Calu3 (cell line): ENCODE data around the gene ASCL1. TPM values are rescaled to one million over a fixed set of nuclear protein-coding genes. Genes with fewer than 3 reads are reported as not detected.

Experiments
- Bru-seq: library from RNA; stranded (reverse); fragments of 400-500 nt; gene quantifications from one replicate; lab custom pipeline; 2021; lab: Mats Ljungman, UMichigan
- BruChase-seq, 2 experiments: library from RNA; stranded (reverse); fragments of 400-500 nt; gene quantifications; one replicate each; lab custom pipeline; 2021; lab: Mats Ljungman, UMichigan
- BruUV-seq: library from RNA; stranded (reverse); fragments of 400-500 nt; replicated peaks from 2 replicates; lab custom pipeline; 2021; lab: Mats Ljungman, UMichigan
- CTCF ChIA-PET: fragments of 300-600 bp; sonication (Branson Sonifier 250); formaldehyde crosslinking; loops from one replicate; lab custom pipeline; 2022; ENCODE audit warnings: antibody characterized with exemption; lab: Charles Lee
- DNase-seq: peaks from one replicate; pipeline ENCODE4 v3.0.0; 2022
- H3K27ac Mint-ChIP-seq: one replicate; pipeline ENCODE4 v1.8.0; 2022; ENCODE audit warnings: mixed read lengths; ENCODE audit not compliant: unreplicated experiment
- H3K27me3 Mint-ChIP-seq: one replicate; pipeline ENCODE4 v1.8.0; 2022; ENCODE audit warnings: mixed read lengths; ENCODE audit not compliant: unreplicated experiment
- H3K36me3 Mint-ChIP-seq: one replicate; pipeline ENCODE4 v1.8.0; 2022; ENCODE audit warnings: mild to moderate bottlenecking, moderate library complexity, mixed read lengths; ENCODE audit not compliant: insufficient read depth, unreplicated experiment
- H3K4me1 Mint-ChIP-seq: one replicate; pipeline ENCODE4 v1.8.0; 2022; ENCODE audit warnings: mild to moderate bottlenecking, low read depth, mixed read lengths; ENCODE audit not compliant: unreplicated experiment
- H3K4me3 Mint-ChIP-seq: one replicate; pipeline ENCODE4 v1.8.0; 2022; ENCODE audit warnings: mild to moderate bottlenecking, low read depth, moderate library complexity, mixed read lengths; ENCODE audit not compliant: unreplicated experiment
- H3K9me3 Mint-ChIP-seq: one replicate; pipeline ENCODE4 v1.8.0; 2022; ENCODE audit warnings: low read depth, mixed read lengths; ENCODE audit not compliant: unreplicated experiment
- intact Hi-C: fragments of 100-400 bp; cut with micrococcal nuclease; formaldehyde crosslinking; loops from one replicate; pipeline ENCODE4 v1.10.0; 2022; ENCODE audit not compliant: unreplicated experiment
- long read RNA-seq: library from polyadenylated mRNA; stranded (forward); transcript quantifications from one replicate; pipeline ENCODE4 v2.0.0, GENCODE V29; 2022
- total RNA-seq: library from RNA; stranded (reverse); gene quantifications from 2 replicates; pipeline ENCODE4 v1.2.3, GENCODE V29; 2022
- TF ChIP-seq, protein P1 (sequence below): fragments of 200-600 bp; IDR thresholded peaks from one replicate; pipeline ENCODE4 v1.8.0; 2022; ENCODE audit warnings: antibody characterized with exemption; ENCODE audit not compliant: unreplicated experiment

ASCL1 gene
- total RNA-seq (0.15 TPM in 1 of 2 replicates, not detected in the other), Bru-seq, nascent RNA (not detected), BruChase-seq, experiment 1, labeled RNA remaining after a 6-hour chase (not detected), BruChase-seq, experiment 2, labeled RNA remaining after a 2-hour chase (not detected)
- long read RNA-seq: 0 reads

DNA sequence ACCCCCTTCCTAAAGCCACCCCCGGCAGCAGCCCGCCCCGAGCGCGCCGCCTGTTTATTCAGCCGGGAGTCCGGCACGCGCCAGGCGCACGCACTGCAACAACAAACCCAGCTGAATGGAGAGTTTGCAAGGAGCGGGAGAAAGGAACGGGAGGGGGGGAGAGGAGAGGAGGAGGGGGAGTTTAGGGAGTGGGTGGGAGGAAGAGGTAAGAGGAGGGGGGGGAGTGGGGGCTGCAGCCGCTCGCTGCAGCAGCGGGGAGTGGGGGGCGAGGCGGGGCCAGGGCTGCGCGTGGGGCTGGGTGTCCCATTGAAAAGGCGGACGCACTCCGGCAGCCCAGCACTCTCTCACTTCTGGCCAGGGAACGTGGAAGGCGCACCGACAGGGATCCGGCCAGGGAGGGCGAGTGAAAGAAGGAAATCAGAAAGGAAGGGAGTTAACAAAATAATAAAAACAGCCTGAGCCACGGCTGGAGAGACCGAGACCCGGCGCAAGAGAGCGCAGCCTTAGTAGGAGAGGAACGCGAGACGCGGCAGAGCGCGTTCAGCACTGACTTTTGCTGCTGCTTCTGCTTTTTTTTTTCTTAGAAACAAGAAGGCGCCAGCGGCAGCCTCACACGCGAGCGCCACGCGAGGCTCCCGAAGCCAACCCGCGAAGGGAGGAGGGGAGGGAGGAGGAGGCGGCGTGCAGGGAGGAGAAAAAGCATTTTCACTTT is at the start of gene ASCL1:
Gene ASCL1, plus strand, starts transcription at position 336 of the 712 bp plus-strand sequence. CDS start 571 bp downstream, outside the sequence.
- H3K36me3 Mint-ChIP-seq: no peaks in the 10 kb centered on the region
- peak; percentile 13 for DNase-seq
- no TSS peak for BruUV-seq
- H3K4me1 Mint-ChIP-seq: peaks cover 10% of the 10 kb centered on the region
- TF ChIP-seq, protein P1, sequence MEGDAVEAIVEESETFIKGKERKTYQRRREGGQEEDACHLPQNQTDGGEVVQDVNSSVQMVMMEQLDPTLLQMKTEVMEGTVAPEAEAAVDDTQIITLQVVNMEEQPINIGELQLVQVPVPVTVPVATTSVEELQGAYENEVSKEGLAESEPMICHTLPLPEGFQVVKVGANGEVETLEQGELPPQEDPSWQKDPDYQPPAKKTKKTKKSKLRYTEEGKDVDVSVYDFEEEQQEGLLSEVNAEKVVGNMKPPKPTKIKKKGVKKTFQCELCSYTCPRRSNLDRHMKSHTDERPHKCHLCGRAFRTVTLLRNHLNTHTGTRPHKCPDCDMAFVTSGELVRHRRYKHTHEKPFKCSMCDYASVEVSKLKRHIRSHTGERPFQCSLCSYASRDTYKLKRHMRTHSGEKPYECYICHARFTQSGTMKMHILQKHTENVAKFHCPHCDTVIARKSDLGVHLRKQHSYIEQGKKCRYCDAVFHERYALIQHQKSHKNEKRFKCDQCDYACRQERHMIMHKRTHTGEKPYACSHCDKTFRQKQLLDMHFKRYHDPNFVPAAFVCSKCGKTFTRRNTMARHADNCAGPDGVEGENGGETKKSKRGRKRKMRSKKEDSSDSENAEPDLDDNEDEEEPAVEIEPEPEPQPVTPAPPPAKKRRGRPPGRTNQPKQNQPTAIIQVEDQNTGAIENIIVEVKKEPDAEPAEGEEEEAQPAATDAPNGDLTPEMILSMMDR: no peak
- peaks cover 92% of the 10 kb centered on the region for H3K27me3 Mint-ChIP-seq
- H3K9me3 Mint-ChIP-seq: peaks cover 3% of the 10 kb centered on the region
- CTCF ChIA-PET: interaction anchor here (0.6 to 1.5 kb wide), 4 partner anchors 9 to 777 kb away, joined by 3 to 5 read pairs (median 4); no protein-coding TSS in a partner anchor
- H3K27ac Mint-ChIP-seq: no peak within 1 kb of the TSS
- intact Hi-C loops: no loop called here
- H3K4me3 Mint-ChIP-seq: peak within 1 kb of the TSS; percentile 75

DNA sequence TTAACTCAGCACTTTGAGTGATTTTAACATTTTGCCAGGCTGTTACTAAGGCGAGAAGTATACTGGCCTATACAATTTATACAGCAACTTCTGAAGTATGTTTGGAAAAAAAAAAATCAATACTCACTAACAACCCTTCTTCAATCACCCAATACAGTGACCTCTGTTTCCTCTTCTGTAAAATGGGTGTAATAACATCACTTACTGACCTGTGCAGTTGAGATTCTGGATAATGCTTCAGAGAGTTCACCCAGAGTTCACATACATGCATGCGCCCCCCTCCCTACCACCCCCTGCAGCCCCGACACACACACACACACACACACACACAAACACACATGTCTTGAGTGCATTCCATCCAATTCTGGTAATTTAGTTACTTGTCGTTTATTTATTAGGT is 49.6 kb upstream of the ASCL1 start:
- Mint-ChIP-seq H3K4me3 (no peak overlapping the region), H3K4me1 (no peaks in the 10 kb centered on the region), H3K9me3 (no peaks in the 10 kb centered on the region), H3K27me3 (no peaks in the 10 kb centered on the region), H3K36me3 (no peaks in the 10 kb centered on the region), H3K27ac (no peak overlapping the region)
- CTCF ChIA-PET: no interaction called here
- TF ChIP-seq, protein P1: no peak
- BruUV-seq: no TSS peak
- DNase-seq: no peak
- intact Hi-C loops: no loop called here

DNA sequence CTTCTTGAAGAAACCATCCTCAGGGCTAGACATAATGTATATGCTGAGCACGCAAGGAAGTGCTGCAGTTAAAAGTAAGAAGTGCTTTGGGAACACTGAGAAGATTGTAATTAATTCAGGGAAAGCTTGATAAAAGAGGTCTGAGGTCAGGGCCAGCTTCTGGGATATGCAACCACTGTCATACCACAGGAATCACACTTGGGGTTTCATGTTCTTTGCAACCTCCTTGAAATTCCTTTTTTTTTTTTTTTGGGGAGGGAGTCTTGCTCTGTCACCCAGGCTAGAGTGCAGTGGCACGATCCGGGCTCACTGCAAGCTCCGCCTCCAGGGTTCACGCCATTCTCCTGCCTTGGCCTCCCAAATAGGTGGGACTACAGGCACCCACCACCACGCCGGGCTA is 47.3 kb upstream of the ASCL1 start:
- CTCF ChIA-PET: interaction anchor here (0.6 to 0.7 kb wide), 2 partner anchors 14 to 490 kb away, joined by 3 to 4 read pairs; no protein-coding TSS in a partner anchor
- Mint-ChIP-seq H3K4me1 (peaks cover 17% of the 10 kb centered on the region), H3K27ac (no peak overlapping the region), H3K27me3 (no peaks in the 10 kb centered on the region), H3K9me3 (no peaks in the 10 kb centered on the region), H3K4me3 (no peak overlapping the region), H3K36me3 (no peaks in the 10 kb centered on the region)
- intact Hi-C loops: no loop called here
- TF ChIP-seq, protein P1: no peak
- no peak for DNase-seq
- no TSS peak for BruUV-seq

DNA sequence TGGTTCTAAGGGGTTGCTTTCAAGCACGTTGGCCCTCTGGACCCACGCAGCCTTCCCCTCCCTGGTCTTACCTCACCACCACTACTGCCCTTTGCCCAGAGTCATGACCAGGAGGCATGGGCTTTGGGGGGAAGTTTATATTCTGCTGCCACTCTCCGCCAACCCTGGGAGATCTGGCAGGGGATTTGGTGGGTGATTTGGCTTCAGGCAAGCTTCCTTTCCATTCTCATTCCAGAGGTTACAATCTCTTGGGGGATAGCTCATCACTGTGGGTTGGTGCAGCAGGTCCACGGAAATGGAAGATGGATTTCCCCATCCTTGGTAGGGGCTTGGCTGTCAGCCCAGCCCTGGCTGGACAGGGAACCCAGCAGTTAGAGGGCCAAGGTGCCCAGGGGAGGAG is 46.7 kb upstream of the ASCL1 start:
- H3K27me3 Mint-ChIP-seq: no peaks in the 10 kb centered on the region
- H3K36me3 Mint-ChIP-seq: no peaks in the 10 kb centered on the region
- no peak overlapping the region for H3K4me3 Mint-ChIP-seq
- peaks cover 24% of the 10 kb centered on the region for H3K4me1 Mint-ChIP-seq
- CTCF ChIA-PET: interaction anchor here (0.6 kb wide), 1 partner anchor 15 kb away, joined by 4 read pairs; no protein-coding TSS in a partner anchor
- BruUV-seq: no TSS peak
- no peaks in the 10 kb centered on the region for H3K9me3 Mint-ChIP-seq
- H3K27ac Mint-ChIP-seq: no peak overlapping the region
- DNase-seq: no peak
- intact Hi-C loops: no loop called here
- TF ChIP-seq, protein P1: no peak
